Measurements from ENCODE around the gene TECPR2.

TECPR2 gene

GRCh38 chr14:102509746-102510615, 147.2 kb downstream of the TECPR2 start, which contains the start of gene ANKRD9:
Gene ANKRD9 (minus strand): TSS chr14:102509776. CDS start chr14:102507889, 1,887 bp downstream.
- CTCF ChIA-PET = interaction anchor here (0.6 to 1.2 kb wide), 2 partner anchors 15 to 173 kb away, joined by 3 read pairs; no protein-coding TSS in a partner anchor
- TF ChIP-seq TARDBP (IDR thresholded peaks at IDR 0.05) = no peak
- TF ChIP-seq BHLHE40 (IDR thresholded peaks at IDR 0.05; ENCODE audit: borderline replicate concordance) = no peak
- TF ChIP-seq HDGF (IDR thresholded peaks at IDR 0.05; ENCODE audit: borderline replicate concordance) = no peak
- TF ChIP-seq SP1 (IDR thresholded peaks at IDR 0.05) = no peak
- TF ChIP-seq FOXA1 (IDR thresholded peaks at IDR 0.05) = no peak
- POLR2A ChIA-PET = interaction anchor here (0.7 kb wide), 1 partner anchor 56 kb away, joined by 3 read pairs; no protein-coding TSS in a partner anchor
- DNase-seq (ENCODE audit: extremely low spot score) = peak; percentile 96

- ChIA-PET CTCF (interaction anchor here (1.2 kb wide), 1 partner anchor 14 kb away, joined by 3 read pairs; no protein-coding TSS in a partner anchor), POLR2A (interaction anchor here (0.9 to 1.1 kb wide), 2 partner anchors 76 to 184 kb away, joined by 3 read pairs; no protein-coding TSS in a partner anchor)
- no peak for TF ChIP-seq FOXA1 (IDR thresholded peaks at IDR 0.05)
- TF ChIP-seq FOXM1 (IDR thresholded peaks at IDR 0.05; ENCODE audit: borderline replicate concordance) = no peak
- no peak for TF ChIP-seq CTBP1 (IDR thresholded peaks at IDR 0.05; ENCODE audit: borderline replicate concordance)
- no peak for TF ChIP-seq SUZ12 (IDR thresholded peaks at IDR 0.05)
- no peak for TF ChIP-seq TARDBP (IDR thresholded peaks at IDR 0.05)
- no peak for TF ChIP-seq ZNF384 (IDR thresholded peaks at IDR 0.05)
- TF ChIP-seq HDGF (IDR thresholded peaks at IDR 0.05; ENCODE audit: borderline replicate concordance) = no peak
- no peak for TF ChIP-seq BHLHE40 (IDR thresholded peaks at IDR 0.05; ENCODE audit: borderline replicate concordance)
- no peak for TF ChIP-seq ARNT (IDR thresholded peaks at IDR 0.05)
- no peak for TF ChIP-seq FOXK2 (IDR thresholded peaks at IDR 0.05)
- TF ChIP-seq SP1 (IDR thresholded peaks at IDR 0.05) = no peak
- TF ChIP-seq NFRKB (IDR thresholded peaks at IDR 0.05) = no peak
- TF ChIP-seq ELF4 (IDR thresholded peaks at IDR 0.05) = no peak
- no peak for TF ChIP-seq LEF1 (IDR thresholded peaks at IDR 0.05; ENCODE audit: borderline replicate concordance)
- no peak for TF ChIP-seq PKNOX1 (IDR thresholded peaks at IDR 0.05)
- no peak for TF ChIP-seq L3MBTL2 (conservative IDR thresholded peaks at IDR 0.05)
- peak; percentile 56 for DNase-seq (ENCODE audit: extremely low spot score)
Observed at GRCh38 chr14:102510616-102511520, 148.1 kb downstream of the TECPR2 start.

GRCh38 chr14:102511538-102511937, 148.8 kb downstream of the TECPR2 start:
- TF ChIP-seq SP1 (IDR thresholded peaks at IDR 0.05) (no peak), PKNOX1 (IDR thresholded peaks at IDR 0.05) (no peak), FOXM1 (IDR thresholded peaks at IDR 0.05; ENCODE audit: borderline replicate concordance) (no peak)
- DNase-seq (ENCODE audit: extremely low spot score) = no peak
- ChIA-PET POLR2A (interaction anchor here (0.9 to 1.1 kb wide), 2 partner anchors 77 to 183 kb away, joined by 3 read pairs; no protein-coding TSS in a partner anchor), CTCF (no interaction called here)

GRCh38 chr14:102512793-102513300, 150.1 kb downstream of the TECPR2 start:
- no peak for TF ChIP-seq SUZ12 (IDR thresholded peaks at IDR 0.05)
- CTCF ChIA-PET = no interaction called here
- POLR2A ChIA-PET = no interaction called here
- no peak for DNase-seq (ENCODE audit: extremely low spot score)

- CTCF ChIA-PET = interaction anchor here (3.4 kb wide), 1 partner anchor 76 kb away, joined by 26 read pairs; no protein-coding TSS in a partner anchor
- no peak for DNase-seq (ENCODE audit: extremely low spot score)
- TF ChIP-seq L3MBTL2 (conservative IDR thresholded peaks at IDR 0.05) = no peak
- TF ChIP-seq TARDBP (IDR thresholded peaks at IDR 0.05) = no peak
- no peak for TF ChIP-seq PKNOX1 (IDR thresholded peaks at IDR 0.05)
- TF ChIP-seq FOXK2 (IDR thresholded peaks at IDR 0.05) = no peak
- TF ChIP-seq ARNT (IDR thresholded peaks at IDR 0.05) = no peak
- no peak for TF ChIP-seq ELF4 (IDR thresholded peaks at IDR 0.05)
- no peak for TF ChIP-seq ZNF384 (IDR thresholded peaks at IDR 0.05)
- TF ChIP-seq BHLHE40 (IDR thresholded peaks at IDR 0.05; ENCODE audit: borderline replicate concordance) = no peak
- no peak for TF ChIP-seq CTBP1 (IDR thresholded peaks at IDR 0.05; ENCODE audit: borderline replicate concordance)
- TF ChIP-seq HDGF (IDR thresholded peaks at IDR 0.05; ENCODE audit: borderline replicate concordance) = no peak
- TF ChIP-seq FOXA1 (IDR thresholded peaks at IDR 0.05) = no peak
- no peak for TF ChIP-seq SP1 (IDR thresholded peaks at IDR 0.05)
- no peak for TF ChIP-seq FOXM1 (IDR thresholded peaks at IDR 0.05; ENCODE audit: borderline replicate concordance)
- TF ChIP-seq LEF1 (IDR thresholded peaks at IDR 0.05; ENCODE audit: borderline replicate concordance) = no peak
- POLR2A ChIA-PET = interaction anchor here (0.7 to 1.0 kb wide), 2 partner anchors 10 to 72 kb away, joined by 3 read pairs; no protein-coding TSS in a partner anchor
Observed at GRCh38 chr14:102513899-102514772, 151.4 kb downstream of the TECPR2 start.

All from HEK293T (cell line).